ENCODE results near the gene ZBTB44.
"Not testable (repeated sequence)": the region's sequence is repeated elsewhere in the genome, so short reads cannot be mapped to it uniquely, and the experiment has no call there.

The ZBTB44 gene

GRCh38 chr11:130245375-130245774 lies 69.3 kb downstream of the ZBTB44 start:
- not testable (repeated sequence) for DNase-seq

DNA sequence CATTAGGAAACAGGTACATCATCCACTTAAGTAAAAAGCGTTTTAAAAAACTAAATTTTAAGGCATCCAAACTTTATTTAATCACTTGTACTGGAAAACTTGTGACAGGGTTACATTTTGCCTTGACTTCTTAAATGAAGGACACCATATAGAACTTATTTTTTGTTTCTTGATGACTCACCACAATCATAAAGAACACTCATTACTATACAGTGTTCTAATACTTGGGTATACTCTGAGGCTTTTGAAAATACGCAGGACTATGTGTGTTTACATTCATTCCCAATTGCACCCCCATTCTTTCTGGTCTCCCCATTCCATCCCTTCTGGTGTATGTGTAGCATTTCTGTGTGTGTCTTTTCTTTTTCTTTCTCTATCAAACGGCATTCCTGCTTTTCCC lies 69.9 kb downstream of the ZBTB44 start:
- DNase-seq: no peak

- no peak for DNase-seq
Observed at GRCh38 chr11:130243816-130244215, 70.9 kb downstream of the ZBTB44 start.

GRCh38 chr11:130241713-130242112 lies 73.0 kb downstream of the ZBTB44 start:
- no peak for DNase-seq

- no peak for DNase-seq
Observed at GRCh38 chr11:130237282-130238006, 77.3 kb downstream of the ZBTB44 start.

GRCh38 chr11:130234315-130234714 lies 80.4 kb downstream of the ZBTB44 start:
- DNase-seq: no peak

- DNase-seq: not testable (repeated sequence)
Observed at GRCh38 chr11:130233888-130234287, 80.8 kb downstream of the ZBTB44 start.

GRCh38 chr11:130233486-130233885 lies 81.2 kb downstream of the ZBTB44 start:
- DNase-seq: not testable (repeated sequence)

DNA sequence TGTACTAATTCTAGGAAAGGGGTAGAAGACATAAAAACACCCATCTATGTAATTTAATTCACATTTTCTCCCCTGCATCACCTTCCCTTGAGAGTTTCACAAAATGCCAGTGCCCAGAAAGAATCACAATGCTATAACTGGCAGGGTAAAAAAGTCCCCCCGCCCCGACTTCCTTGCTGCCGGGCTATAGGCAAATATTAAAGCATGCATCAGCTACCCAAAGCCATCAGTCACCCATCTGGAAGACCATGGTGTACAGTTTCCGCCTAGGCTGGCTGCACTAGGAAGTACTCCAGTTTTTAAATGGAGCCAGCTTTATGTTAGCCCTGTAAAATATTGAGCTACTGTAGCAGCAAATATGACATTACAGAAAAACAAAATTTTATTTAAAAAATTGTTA lies 87.3 kb downstream of the ZBTB44 start:
- no peak for DNase-seq

GRCh38 chr11:130223291-130223971 lies 91.3 kb downstream of the ZBTB44 start:
- no peak for DNase-seq

GRCh38 chr11:130220311-130221035 lies 94.2 kb downstream of the ZBTB44 start:
- DNase-seq: no peak

DNA sequence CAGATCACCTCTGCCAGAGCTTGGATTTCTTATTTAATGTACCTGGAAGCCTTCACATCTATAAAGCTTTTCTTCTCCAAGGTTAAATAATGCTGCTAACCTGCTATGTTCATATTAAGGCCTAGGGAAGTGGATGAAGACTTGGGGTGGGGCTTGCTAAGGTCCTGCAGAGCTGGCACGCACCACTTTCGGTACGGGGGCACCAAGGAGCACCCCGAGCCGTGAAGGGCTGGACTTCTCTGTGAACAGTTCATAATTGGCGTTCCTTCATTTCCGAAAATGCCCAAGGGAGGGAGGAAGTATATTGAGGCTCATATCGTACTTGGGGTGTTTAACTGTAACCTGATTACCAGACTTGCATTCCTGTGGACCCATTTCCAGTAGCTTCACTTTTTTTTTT lies 95.6 kb downstream of the ZBTB44 start:
- DNase-seq: no peak

DNA sequence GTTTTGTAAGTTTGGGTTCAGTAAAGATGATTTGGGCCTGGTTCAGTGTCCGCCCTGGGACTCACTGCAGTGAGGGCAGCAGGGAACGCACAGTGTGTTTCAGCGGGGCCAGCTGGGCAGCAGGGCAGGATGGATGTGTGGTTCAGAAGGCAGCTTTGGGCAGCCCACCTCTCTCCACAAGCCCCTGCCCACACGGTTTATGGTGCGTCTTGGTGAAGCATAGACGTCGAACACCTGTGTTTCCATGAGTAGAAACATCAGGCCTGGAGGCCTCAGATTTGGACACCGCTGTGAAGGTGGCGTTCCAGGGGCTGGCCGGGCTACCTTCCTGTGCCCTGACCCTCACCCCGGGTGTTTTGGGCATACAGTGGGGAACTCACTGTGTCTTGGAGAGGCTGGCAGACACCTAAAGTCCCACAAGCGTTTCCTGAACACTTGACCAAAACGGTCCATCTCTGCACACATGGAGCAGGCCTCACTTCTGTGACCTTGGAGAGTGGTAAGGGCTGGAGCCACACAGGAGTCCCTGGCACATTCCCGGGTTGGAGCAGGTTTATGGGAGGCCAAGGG lies 96.1 kb downstream of the ZBTB44 start:
- DNase-seq: no peak

DNA sequence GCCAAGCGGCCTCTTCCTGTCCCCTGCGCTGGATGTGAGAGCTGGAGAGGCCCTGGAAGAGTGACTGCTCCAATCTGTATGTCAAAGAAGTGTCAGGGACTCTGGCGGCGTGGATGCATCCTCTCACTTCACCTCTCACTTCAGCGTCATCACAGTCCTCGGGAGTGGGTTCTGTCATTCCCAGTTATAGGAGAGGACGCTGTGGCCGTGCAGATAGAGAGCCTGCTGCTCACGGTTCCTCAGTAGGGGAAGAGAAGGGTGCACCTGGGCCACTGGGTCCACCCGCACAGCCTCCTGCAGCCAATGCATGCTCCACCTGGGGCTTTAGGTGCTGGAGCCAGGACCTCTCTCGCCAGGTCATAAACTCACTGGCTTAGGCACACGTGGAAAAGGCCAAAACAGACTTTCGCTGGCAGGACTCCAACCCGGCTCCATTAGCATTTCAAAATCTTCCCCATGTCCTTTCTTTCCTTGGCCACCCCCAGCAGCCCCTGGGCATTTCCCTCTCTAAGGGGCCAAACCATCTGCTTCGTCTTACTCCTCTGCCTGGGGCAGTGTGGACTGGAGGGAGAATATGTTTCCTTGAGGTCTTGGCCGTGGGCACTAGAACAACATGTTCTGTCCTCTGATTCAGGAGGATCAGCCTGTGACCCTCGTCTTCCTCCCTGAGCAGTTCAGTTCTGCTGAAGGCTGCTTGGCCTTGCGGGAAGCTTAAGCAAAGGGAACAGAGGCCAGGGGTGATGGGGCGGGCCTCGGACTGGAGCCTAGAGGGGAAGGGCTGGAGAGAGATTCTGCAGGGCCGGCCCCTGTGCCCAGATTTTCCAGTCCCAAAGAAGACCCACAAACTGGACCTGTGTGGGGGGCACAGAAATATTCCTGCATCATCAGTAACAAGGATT lies 97.3 kb downstream of the ZBTB44 start:
- DNase-seq: no peak

DNA sequence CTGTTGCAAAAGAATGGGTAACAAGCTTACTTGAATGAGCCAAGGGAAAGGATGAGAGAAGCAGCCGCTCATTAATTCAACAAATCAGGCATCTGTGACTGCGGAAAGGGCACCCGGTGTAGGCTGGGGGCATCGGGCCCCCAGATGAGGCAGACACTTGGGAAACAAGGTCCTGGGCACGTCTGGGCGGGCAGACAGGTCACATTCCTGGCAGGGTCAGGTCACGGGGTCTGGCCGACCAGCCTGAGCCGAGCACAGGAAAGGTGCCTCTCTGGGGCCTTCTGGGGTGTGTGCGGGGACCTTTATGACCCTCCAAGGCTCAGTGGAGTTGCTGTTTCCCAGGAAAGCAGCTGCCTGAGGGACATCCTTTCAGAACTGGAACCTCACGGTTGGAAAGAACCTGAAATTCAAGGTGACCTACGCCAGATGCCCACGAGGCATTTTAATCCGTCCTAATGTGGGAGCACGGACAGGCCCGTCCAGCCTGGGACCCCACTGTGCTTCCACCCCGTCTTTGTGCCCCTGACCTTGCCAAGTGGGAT lies 98.1 kb downstream of the ZBTB44 start:
- no peak for DNase-seq

DNA sequence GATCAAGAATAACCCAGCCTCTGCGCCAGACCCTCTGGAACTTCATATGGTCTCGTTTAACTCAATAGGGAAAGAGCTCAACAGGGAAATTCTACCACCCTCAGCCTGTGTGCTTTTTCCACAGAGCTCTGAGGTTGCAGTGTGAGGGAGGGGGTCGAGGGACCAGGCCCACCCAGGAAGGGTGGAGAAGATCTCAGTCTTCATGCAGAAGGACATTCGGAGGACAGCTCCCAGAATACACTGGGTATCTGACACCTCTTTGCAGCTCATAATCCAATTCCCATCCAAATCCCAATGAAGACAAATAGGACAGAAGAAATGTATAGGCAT lies 98.5 kb downstream of the ZBTB44 start:
- no peak for DNase-seq

DNA sequence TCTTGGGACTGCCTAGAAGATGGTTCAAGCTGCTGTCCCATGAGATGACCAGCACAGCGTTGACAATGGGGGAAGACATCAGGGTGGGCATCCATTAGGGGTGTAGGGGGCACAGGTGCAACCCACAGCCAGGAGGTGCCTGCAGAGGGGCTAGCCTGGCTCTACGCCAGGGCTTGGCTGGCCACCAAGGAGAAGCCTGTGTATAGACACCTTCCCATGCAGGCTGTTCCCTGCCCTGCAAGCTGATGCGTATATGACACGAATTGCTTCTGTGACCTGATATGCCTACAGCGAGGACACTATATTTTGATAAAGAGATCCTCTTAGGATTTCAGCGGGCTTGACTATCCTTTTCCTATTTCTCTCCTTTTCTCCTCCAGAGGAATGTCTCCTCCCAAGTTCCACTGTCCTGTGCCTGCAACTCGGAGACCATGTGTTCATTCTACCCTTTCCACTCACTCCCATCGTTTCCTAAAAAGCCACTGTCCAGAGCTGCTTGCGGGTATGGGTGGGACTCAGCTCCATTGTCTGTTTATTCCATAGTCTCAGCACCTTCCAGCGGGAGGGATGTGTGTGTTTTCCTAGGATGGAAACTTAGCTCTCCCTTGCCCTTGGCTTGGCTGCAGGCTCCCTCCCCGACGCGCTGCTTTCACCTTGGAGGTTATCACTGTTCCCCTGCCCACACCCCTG lies 99.0 kb downstream of the ZBTB44 start:
- DNase-seq: no peak

- DNase-seq: no peak
Observed at GRCh38 chr11:130214861-130215530, 99.7 kb downstream of the ZBTB44 start.

DNA sequence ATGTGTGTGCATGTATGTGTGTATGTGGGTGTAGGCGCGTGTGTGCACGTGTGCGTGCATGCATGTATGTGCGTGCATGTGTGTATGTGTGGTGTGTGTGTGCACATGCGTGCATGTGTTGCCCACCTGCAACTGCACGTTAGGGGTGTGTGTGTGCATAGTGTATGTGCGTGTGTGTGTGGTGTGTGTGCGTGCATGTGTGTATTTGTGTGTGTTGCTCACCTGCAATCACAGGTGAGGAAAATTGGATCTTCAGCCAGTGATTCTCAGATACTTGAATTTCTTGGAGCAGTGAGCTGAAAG lies 100.8 kb downstream of the ZBTB44 start:
- DNase-seq: no peak

- DNase-seq: no peak
Observed at GRCh38 chr11:130213143-130213978, 101.4 kb downstream of the ZBTB44 start.

All from cortex of kidney (tissue), 1 donor.